Ishikawa (cell line): ENCODE measurements around the gene PLP2.

Experiments used
- CEBPB ChIP-seq: IDR thresholded peaks from 2 replicates; pipeline ENCODE4 v1.6.1; 2012
- CREB1 ChIP-seq: IDR thresholded peaks from 2 replicates; pipeline ENCODE4 v1.6.1; 2012; ENCODE audit warnings: low read depth
- EGR1 ChIP-seq: IDR thresholded peaks from 2 replicates; pipeline ENCODE4 v1.6.1; 2012
- EP300 ChIP-seq: IDR thresholded peaks from 2 replicates; pipeline ENCODE4 v1.6.1; 2012; ENCODE audit warnings: borderline replicate concordance
- FOXM1 ChIP-seq: IDR thresholded peaks from 2 replicates; pipeline ENCODE4 v1.6.1; 2012; ENCODE audit warnings: low read depth, borderline replicate concordance
- MAX ChIP-seq: IDR thresholded peaks from 2 replicates; pipeline ENCODE4 v1.6.1; 2012
- NFIC ChIP-seq: IDR thresholded peaks from 2 replicates; pipeline ENCODE4 v1.6.1; 2012
- RAD21 ChIP-seq: IDR thresholded peaks from 2 replicates; pipeline ENCODE4 v1.6.1; 2012; ENCODE audit warnings: low read depth
- REST ChIP-seq: IDR thresholded peaks from 2 replicates; pipeline ENCODE4 v1.6.1; 2012; ENCODE audit warnings: low read depth, mild to moderate bottlenecking
- TAF1 ChIP-seq: IDR thresholded peaks from 2 replicates; pipeline ENCODE4 v1.6.1; 2012; ENCODE audit warnings: low read depth, mild to moderate bottlenecking
- TCF12 ChIP-seq: IDR thresholded peaks from 2 replicates; pipeline ENCODE4 v1.6.1; 2012; ENCODE audit warnings: low read depth
- TEAD4 ChIP-seq: IDR thresholded peaks from 2 replicates; pipeline ENCODE4 v1.6.1; 2012
- USF1 ChIP-seq: IDR thresholded peaks from 2 replicates; pipeline ENCODE4 v1.6.1; 2012
- YY1 ChIP-seq: IDR thresholded peaks from 2 replicates; pipeline ENCODE4 v1.6.1; 2012; ENCODE audit warnings: low read depth
- ZBTB7A ChIP-seq: IDR thresholded peaks from 2 replicates; pipeline ENCODE4 v1.6.1; 2012; ENCODE audit warnings: low read depth

Gene PLP2

GRCh38 chrX:49206543-49206942, 34.8 kb downstream of the PLP2 start:
- TF ChIP-seq FOXM1: no peak
- no peak for TF ChIP-seq EP300
- no peak for TF ChIP-seq RAD21
- no peak for TF ChIP-seq CREB1
- no peak for TF ChIP-seq MAX
- TF ChIP-seq TAF1: no peak
- no peak for TF ChIP-seq NFIC
- TF ChIP-seq TEAD4: no peak
- no peak for TF ChIP-seq REST
- no peak for TF ChIP-seq ZBTB7A
- TF ChIP-seq YY1: no peak
- TF ChIP-seq EGR1: no peak
- TF ChIP-seq USF1: no peak
- no peak for TF ChIP-seq TCF12
- no peak for TF ChIP-seq CEBPB

- TF ChIP-seq EP300: no peak
- no peak for TF ChIP-seq ZBTB7A
- no peak for TF ChIP-seq EGR1
- no peak for TF ChIP-seq MAX
- no peak for TF ChIP-seq CREB1
- TF ChIP-seq USF1: no peak
- no peak for TF ChIP-seq TAF1
These were observed 36.7 kb downstream of the PLP2 start for GRCh38 chrX:49208399-49208798.

GRCh38 chrX:49209434-49210251, 37.9 kb downstream of the PLP2 start:
- TF ChIP-seq REST: no peak
- TF ChIP-seq CEBPB: no peak

GRCh38 chrX:49210406-49210805, 38.7 kb downstream of the PLP2 start:
- TF ChIP-seq TAF1: no peak
- TF ChIP-seq CREB1: no peak
- no peak for TF ChIP-seq USF1
- TF ChIP-seq CEBPB: no peak
- TF ChIP-seq REST: no peak
- no peak for TF ChIP-seq TCF12
- TF ChIP-seq FOXM1: no peak
- TF ChIP-seq RAD21: no peak
- TF ChIP-seq ZBTB7A: no peak
- no peak for TF ChIP-seq EP300
- no peak for TF ChIP-seq MAX
- no peak for TF ChIP-seq EGR1
- no peak for TF ChIP-seq NFIC
- TF ChIP-seq TEAD4: no peak
- TF ChIP-seq YY1: no peak
